ENCODE data around the gene CMBL. TPM values are rescaled to one million over a fixed set of nuclear protein-coding genes. Genes with fewer than 3 reads are reported as not detected.

Gene CMBL
- total and polyA plus RNA-seq, 2 of the 13 experiments (the other 11 are each of a cell fraction or from before 2014, with no cell fraction given), result 11.5 to 17.0 TPM

GRCh38 chr5:10354048-10354872 is 46.6 kb upstream of the CMBL start (continued):
- TF ChIP-seq FOXA3 (CRISPR knock-in tag; IDR thresholded peaks at IDR 0.05) (peak; percentile 41), FOXA1 (IDR thresholded peaks at IDR 0.05) (no peak), FOXA1 (CRISPR knock-in tag; IDR thresholded peaks at IDR 0.05) (peak; percentile 70), ZNF281 (CRISPR knock-in tag; IDR thresholded peaks at IDR 0.05; ENCODE audit: borderline replicate concordance) (peak; percentile 47; the same call in 1 of the 2 replicates), TFAP4 (IDR thresholded peaks at IDR 0.05; ENCODE audit: borderline replicate concordance, low read depth) (0 out of 2 replicates have a peak, but pooled peaks have one; percentile 10), HDAC2 (CRISPR knock-in tag; IDR thresholded peaks at IDR 0.05) (no peak), HDAC1 (CRISPR knock-in tag; IDR thresholded peaks at IDR 0.05) (peak; percentile 5; the same call in 1 of the 2 replicates), NR2F1 (CRISPR knock-in tag; IDR thresholded peaks at IDR 0.05) (no peak), KDM5A (IDR thresholded peaks at IDR 0.05; ENCODE audit: borderline replicate concordance, low read length) (peak; percentile 65; the same call in 1 of the 2 replicates), ZNF333 (CRISPR knock-in tag; IDR thresholded peaks at IDR 0.05; ENCODE audit: borderline replicate concordance) (no peak), ASH2L (IDR thresholded peaks at IDR 0.05; ENCODE audit: insufficient read length, low read depth, low read length) (peak; percentile 81), HMGXB4 (CRISPR knock-in tag; IDR thresholded peaks at IDR 0.05; ENCODE audit: borderline replicate concordance in 1 of 2, low read depth in 1 of 2) (peak in 1 of 2 experiments; percentile 3; a peak in 1 of 4 replicates), ZNF503 (CRISPR knock-in tag; IDR thresholded peaks at IDR 0.05) (0 out of 2 replicates have a peak, but pooled peaks have one; percentile 52), PHF8 (CRISPR knock-in tag; IDR thresholded peaks at IDR 0.05) (peak; percentile 37; the same call in 1 of the 2 replicates), ZFP82 (CRISPR knock-in tag; IDR thresholded peaks at IDR 0.05; ENCODE audit: borderline replicate concordance) (no peak), NAIF1 (CRISPR knock-in tag; IDR thresholded peaks at IDR 0.05; ENCODE audit: borderline replicate concordance) (peak; percentile 12; the same call in 1 of the 2 replicates)
- TF ChIP-seq, protein P1, sequence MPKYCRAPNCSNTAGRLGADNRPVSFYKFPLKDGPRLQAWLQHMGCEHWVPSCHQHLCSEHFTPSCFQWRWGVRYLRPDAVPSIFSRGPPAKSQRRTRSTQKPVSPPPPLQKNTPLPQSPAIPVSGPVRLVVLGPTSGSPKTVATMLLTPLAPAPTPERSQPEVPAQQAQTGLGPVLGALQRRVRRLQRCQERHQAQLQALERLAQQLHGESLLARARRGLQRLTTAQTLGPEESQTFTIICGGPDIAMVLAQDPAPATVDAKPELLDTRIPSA (CRISPR knock-in tag; IDR thresholded peaks at IDR 0.05; ENCODE audit: borderline replicate concordance), result no peak

Measured in HepG2 (cell line).